Right lobe of liver (tissue), 4 donors: ENCODE data around the gene KDM2B.
A peak's percentile ranks its signal among the peaks of the same experiment; 100 is the strongest.

Source experiments
- CTCF ChIP-seq, 4 donors: fragments of 200-600 bp in 3 of 4; fragments of 450-650 bp in 1 of 4; IDR thresholded peaks; one replicate each; pipeline versions ENCODE4 v1.5.1 to v1.8.0; 2016 to 2022; ENCODE audit warnings: antibody characterized with exemption in 4 of 4, mild to moderate bottlenecking in 2 of 4
- POLR2A ChIP-seq: fragments of 450-650 bp; IDR thresholded peaks from one replicate; pipeline ENCODE4 v1.6.1; 2017; ENCODE audit warnings: antibody characterized with exemption, mild to moderate bottlenecking
- donor health status: DM: no; HTN: no; CAD: no.
- donor health status: DM: no; HTN: no; CAD: no.
- donor health status: DM: no; HTN: yes; CAD: no.

DNA sequence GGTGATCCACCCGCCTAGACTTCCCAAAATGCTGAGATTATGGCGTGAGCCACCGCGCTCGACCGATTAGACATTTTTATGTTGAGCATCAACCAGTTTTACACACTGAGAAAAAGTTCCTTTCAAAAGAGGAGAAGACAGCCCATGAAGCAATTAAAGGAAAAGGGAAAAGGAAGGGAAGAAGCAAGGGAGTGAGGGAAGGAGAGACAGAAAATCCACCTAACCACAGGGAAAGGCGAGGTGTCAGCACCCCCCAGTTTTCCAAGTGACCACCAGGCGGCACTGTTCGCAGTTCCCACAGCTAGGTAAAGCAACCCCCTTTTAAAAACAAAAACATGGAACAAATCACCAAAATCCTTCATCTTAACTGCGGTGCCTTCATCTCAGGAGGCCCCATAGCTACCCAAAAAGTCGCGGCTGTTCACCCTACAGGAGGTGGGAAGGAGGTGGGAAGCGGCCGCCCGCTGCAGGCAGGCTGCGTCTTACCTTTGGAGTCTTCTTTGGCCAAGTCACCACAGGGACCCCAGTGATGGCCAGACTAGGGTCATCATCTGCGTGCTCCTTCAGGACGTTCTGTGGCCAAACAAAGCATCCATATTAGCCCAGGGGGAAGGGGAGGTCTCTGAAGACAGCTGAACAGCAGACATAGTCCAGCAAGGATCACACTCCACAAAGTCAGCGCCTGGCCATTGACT lies 86.6 kb downstream of the KDM2B start:
- TF ChIP-seq CTCF (IDR thresholded peaks at IDR 0.05) (peak; percentile 59 to 75 (median 71)), POLR2A (no peak)
